Stimulated activated CD8-positive, alpha-beta memory T cell treated with anti-CD3 and anti-CD28 coated beads, Interleukin-12 subunit alpha, Interleukin-12 subunit beta, amount 100 ng/mL, for 4 hours (primary cell): ENCODE data around the gene TMEM218.

Experiments
- DNase-seq: peaks from one replicate; pipeline ENCODE4 v3.0.0-alpha.2; 2020; ENCODE audit warnings: low read depth

TMEM218 gene

DNA sequence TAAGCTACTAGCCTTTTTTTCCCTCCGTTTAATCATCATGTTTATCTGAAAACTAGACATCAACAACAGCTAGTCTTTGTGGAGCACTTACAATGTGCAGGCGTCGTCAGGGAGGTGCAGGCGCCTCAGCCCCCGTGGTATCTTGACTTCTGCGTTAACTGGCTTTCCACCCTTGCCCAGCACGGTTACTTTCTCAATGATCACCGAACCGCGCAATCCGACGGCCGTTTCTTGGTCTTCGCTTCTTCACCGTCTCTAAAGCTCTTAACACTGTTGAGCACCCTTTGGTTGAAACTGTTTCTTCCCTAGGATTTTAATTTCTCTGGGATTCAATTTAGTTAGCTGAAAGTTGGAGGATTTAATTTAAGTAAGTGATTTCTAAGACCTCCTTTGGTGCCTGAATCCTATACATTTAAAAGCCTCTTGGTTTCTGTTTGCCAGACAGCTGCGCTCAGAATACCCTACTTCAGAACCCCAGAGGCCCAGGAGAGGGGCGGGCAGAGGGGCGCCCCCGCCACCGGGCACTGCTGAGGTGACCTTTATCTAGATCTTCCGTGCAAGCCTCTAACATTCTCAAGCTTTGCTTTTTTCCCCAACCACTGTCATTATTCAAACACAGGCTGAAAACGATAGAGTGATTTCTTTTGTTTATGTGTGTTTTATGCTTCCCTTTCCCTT is 18.0 kb upstream of the TMEM218 start:
- no peak for DNase-seq

DNA sequence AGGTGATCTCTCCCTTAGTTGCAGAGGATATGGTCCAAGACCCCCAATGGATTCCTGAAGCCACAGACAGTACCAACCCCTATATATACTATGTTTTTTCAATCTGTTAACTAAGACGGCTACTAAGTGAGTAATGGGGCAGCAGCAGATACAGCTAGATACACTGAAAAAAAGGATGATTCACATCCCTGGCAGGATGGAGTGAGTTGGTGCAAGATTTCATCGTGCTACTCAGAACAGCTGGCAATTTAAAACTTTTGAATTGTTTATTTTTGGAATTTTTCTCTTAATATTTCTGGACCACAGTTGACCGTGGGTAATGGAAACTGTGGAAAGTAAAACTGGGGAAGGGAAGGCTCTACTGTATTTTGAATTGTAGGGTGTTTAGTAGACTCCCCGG is 17.0 kb upstream of the TMEM218 start:
- DNase-seq, result no peak

GRCh38 chr11:125124618-125124992 is 13.2 kb upstream of the TMEM218 start:
- DNase-seq, result no peak

DNA sequence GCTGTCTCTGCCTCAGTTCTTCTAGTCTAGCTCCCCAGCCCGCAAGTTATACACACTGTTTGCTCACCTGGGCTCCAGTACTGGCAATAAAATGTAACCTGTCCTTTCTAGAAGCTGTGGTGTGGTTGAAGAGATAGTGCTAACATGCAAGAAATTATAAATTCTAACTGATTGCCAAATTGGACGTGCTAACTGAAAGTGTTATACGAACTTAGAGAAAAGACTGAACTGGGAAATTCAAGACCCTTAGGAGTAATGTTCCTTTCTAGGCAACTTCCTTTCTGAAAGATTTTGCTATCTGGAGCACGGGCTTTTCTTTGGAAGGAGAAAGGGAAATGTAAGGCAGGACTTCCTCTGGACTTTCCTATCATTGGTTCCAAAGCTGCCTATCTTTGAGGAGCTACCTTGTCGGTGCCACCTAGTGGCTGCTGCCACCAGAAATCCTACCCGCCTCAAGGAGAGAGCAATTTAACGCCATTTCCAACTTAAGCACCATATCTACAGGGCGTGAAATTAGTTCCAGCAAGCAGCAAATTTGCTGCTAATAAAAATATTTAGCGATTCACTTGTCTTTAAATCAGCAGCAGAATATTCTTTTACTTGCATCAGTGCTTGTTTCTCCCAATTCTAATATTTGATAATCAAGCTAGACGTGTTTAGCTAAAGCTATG is 12.7 kb upstream of the TMEM218 start:
- DNase-seq, result no peak

DNA sequence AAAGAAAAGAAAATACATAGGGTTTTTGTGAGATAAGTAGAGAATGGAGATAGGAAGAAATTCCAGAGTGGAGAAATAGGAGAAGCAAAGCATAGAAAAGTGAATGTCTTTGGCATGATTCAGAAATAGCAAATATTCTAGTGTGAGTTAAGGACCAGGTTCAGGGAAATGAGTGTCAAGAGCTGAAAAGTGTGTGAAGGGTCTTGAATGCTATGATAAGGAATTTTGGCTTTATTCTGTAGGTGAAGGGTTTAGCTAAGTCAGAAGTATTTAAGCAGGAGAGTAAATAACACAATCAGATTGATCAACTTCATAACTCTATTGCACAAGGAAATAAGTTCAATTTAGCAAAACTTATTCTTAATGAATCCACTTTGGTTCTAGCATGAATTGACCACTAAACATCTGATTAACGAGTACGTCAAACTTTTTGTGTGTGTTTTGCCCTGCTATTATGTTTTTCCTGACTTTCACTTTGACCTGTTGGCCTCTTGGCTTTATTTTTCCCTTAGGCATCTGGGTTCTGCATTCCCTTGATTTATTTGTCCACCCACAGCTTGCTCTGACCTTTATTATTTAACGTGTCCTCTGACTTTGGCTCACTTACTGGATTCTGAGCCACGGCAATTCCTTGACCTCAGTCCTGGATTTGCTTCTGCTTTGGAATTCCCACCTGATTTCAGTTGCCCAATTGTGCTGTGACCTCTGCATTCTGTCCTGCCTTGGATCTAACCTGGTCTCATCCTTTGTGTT is 11.9 kb upstream of the TMEM218 start:
- DNase-seq, result no peak

GRCh38 chr11:125117429-125117828 is 6.0 kb upstream of the TMEM218 start:
- DNase-seq, result no peak

- DNase-seq, result no peak
Observed at GRCh38 chr11:125114518-125114917, 3.1 kb upstream of the TMEM218 start.

DNA sequence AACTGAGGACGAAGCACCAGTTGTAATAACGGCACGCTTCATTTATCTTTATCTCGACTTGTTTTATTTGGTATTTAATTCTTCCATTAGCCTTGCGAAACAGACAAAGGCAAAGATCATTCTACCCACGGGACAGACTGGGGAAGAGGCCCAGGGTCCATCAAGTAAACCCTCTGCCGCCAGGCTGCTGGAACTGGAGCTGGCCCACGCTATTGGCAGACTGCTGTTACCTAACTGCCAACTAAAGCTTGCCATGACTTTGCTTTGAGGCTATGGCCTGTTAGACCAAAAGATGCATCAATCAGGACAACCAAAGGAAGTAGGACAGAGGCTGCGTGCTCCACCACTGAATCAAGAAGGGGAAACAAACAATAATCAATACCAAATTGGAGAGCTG is 780 bp upstream of the TMEM218 start:
- no peak for DNase-seq

DNA sequence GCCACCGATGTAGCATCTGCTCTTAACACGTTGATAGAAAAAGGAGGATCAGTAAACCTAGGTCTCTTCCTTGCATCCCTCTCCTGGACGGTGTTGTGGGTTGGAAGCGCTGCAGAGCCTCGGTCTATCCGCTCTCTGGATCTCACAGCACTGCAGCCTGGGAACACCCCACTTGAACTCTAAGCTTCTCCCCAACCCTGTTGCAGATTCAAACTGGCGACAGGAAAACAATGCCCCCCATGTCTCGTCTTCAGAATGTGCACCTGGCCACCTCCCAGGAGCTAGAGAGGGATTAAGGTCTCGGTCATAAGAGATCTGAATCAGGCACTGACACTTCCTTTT is 454 bp downstream of the TMEM218 start:
- DNase-seq, result no peak

DNA sequence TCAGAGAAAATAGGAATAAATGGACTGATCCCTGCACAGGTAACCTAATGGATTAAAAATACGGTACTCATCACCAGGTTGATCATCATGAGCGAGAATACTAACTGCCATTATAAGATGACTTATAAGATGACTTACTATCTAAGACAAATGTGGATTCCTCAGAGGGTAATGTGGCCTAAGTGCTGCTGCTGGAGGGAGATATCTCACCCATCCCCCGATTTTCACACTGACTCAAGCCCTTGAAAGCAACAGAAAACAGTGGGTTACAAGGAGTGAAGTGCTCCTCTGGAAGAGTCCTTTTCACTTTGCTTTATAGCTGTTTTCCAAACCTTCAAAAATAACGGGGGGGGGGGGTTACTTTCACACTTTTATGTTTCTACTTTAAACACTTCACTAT is 920 bp downstream of the TMEM218 start:
- DNase-seq, result no peak

DNA sequence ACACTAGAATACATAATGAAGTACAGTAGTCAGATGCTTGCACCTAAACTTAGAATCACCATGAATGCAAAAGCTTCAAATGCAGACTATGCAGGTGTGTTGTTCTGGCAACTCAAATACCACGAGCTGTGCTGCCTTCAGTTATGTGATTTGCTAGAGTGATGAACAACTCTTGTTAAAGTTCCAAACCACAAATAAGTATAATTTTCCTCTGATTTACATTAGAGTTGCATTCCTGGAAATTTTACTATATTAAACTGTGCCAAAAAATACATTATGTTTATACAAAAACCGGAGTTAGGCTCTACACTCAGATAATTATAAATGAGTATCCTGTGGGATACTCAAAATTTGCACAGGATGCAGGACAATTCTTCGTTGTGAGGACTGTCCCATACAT is 3.0 kb downstream of the TMEM218 start:
- DNase-seq, result no peak

- no peak for DNase-seq
Observed at GRCh38 chr11:125105926-125106325, 5.5 kb downstream of the TMEM218 start.

- no peak for DNase-seq
Observed at GRCh38 chr11:125102510-125102909, 8.9 kb downstream of the TMEM218 start.

DNA sequence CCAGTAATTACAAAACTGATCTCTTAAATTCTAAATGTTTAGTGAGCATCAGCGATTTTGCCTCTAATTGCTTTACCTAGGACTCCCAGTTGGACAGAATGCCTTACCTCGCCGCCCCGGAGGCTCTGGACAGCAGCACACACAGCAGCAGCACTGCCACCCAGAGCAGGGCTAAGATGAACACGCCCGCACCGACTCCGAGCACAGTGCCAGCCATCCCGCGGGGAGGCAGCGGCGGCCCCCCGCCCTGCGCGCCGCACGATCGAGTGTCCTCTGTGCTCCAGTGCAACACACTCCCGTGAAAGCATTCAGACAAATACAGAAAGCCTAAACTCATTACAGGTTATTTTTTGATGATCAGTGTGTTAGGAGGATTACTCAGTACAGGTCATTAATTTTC is 9.4 kb downstream of the TMEM218 start:
- no peak for DNase-seq

GRCh38 chr11:125101596-125101995 is 9.8 kb downstream of the TMEM218 start:
- DNase-seq, result no peak

GRCh38 chr11:125100136-125100535 is 11.3 kb downstream of the TMEM218 start:
- no peak for DNase-seq

GRCh38 chr11:125094731-125095130 is 16.7 kb downstream of the TMEM218 start:
- no peak for DNase-seq

- no peak for DNase-seq
Observed at GRCh38 chr11:125093502-125093901, 17.9 kb downstream of the TMEM218 start.

DNA sequence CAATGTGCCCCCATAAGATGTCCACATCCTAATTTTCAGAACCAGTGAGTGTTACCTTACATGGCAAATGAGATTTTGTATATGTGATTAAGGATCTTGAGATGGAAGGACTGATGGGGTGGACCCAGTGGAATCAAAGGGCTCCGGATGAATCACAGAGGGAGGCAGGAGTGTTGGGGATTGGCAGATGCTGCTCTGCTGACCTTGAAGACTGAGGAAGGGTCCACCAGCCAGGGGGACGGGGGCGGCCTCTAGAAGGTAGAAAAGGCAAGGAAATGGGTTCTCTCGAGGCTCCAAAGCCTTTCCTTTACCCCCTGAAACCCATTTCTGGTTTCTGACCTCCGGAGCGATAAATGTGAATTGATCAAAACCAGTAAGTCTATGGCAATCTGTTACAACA is 18.8 kb downstream of the TMEM218 start:
- no peak for DNase-seq

GRCh38 chr11:125091877-125092664 is 19.4 kb downstream of the TMEM218 start:
- DNase-seq, result no peak

DNA sequence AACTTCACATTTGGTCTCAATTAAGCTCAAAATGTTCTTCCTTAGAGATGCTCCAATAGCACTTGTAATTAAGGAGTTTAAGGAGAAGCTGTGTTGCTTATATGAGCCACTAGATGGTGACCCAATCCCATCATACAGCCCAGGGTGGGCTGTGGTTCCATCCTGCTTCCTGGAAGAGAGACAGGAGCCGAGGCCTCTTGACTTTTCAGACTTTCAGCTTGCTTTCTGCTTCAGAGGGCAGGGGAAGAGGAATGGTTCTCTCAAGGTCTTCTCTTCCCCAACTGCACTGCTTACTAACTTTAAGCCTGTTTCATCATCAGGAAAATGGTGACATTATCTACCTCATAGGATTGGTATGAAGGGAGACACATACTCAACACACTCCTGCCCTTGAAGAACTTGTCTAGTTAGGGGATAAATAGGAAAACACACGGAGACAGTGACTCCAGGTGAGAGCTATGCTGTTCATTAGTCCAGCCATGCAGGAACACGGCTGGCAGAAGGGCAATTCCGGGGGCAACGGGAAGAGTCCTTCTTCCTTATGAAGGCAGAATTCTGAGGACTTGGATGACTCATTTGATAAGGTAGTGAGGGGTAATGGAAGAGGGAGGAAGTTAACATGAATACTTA is 20.1 kb downstream of the TMEM218 start:
- DNase-seq, result no peak

GRCh38 chr11:125090816-125091215 is 20.6 kb downstream of the TMEM218 start:
- no peak for DNase-seq
